K562 (cell line): Measurements from ENCODE around the gene RNF31. TPM values are rescaled to one million over a fixed set of nuclear protein-coding genes. Genes with fewer than 3 reads are reported as not detected.

Experiments used
- ASH1L ChIP-seq: fragments of 450-650 bp; IDR thresholded peaks from 2 replicates; pipeline ENCODE4 v1.6.1; 2018; ENCODE audit warnings: borderline replicate concordance, mild to moderate bottlenecking, low read depth; ENCODE audit not compliant: partially characterized antibody
- COPS2 ChIP-seq: fragments of 450-650 bp; conservative IDR thresholded peaks from 2 replicates; pipeline ENCODE4 v1.6.1; 2016; ENCODE audit warnings: mild to moderate bottlenecking, moderate library complexity
- EGR1 ChIP-seq: fragments of 450-650 bp; conservative IDR thresholded peaks from 2 replicates; pipeline ENCODE4 v1.6.1; 2017; ENCODE audit warnings: mild to moderate bottlenecking
- GMEB1 ChIP-seq: fragments of 250-450 bp; sonication (Bioruptor Pico); IDR thresholded peaks from 2 replicates; pipeline ENCODE4 v1.4.0; 2020; ENCODE audit warnings: mild to moderate bottlenecking
- HNRNPLL ChIP-seq: fragments of 200-400 bp; formaldehyde crosslinking; IDR thresholded peaks from 2 replicates; pipeline ENCODE4 v1.6.1; 2017; ENCODE audit warnings: low read length, low read depth, mild to moderate bottlenecking; ENCODE audit not compliant: poor library complexity, severe bottlenecking
- KDM4B ChIP-seq, 2 experiments: fragments of 450-650 bp in 1 of 2; sonication (generic) in 1 of 2; IDR thresholded peaks; 2 replicates each; pipeline ENCODE4 v1.6.1; 2016 to 2017; ENCODE audit warnings: borderline replicate concordance in 2 of 2, antibody characterized with exemption in 1 of 2, low read depth in 1 of 2, mild to moderate bottlenecking in 1 of 2
- KLF1 ChIP-seq: fragments of 450-650 bp; IDR thresholded peaks from 2 replicates; pipeline ENCODE4 v1.6.1; 2016; ENCODE audit warnings: missing genetic modification characterization, missing compliant biosample characterization
- KLF6 ChIP-seq: fragments of 250-450 bp; sonication (Bioruptor Pico); IDR thresholded peaks from 2 replicates; pipeline ENCODE4 v1.4.0; 2020; ENCODE audit warnings: mild to moderate bottlenecking, moderate library complexity, borderline replicate concordance
- MLLT1 ChIP-seq, 2 experiments: fragments of 450-650 bp; IDR thresholded peaks; 2 replicates each; pipeline ENCODE4 v1.6.1; 2016
- NFIC ChIP-seq: fragments of 450-650 bp; IDR thresholded peaks from 2 replicates; pipeline ENCODE4 v1.6.1; 2017; ENCODE audit warnings: mild to moderate bottlenecking, inconsistent platforms
- POLR2H ChIP-seq: IDR thresholded peaks from 2 replicates; pipeline ENCODE4 v1.6.1; 2016; ENCODE audit warnings: missing genetic modification characterization, low read depth, mild to moderate bottlenecking, control low read depth, missing compliant biosample characterization, moderate library complexity
- RFX5 ChIP-seq: IDR thresholded peaks from 2 replicates; pipeline ENCODE4 v1.6.1; 2011; ENCODE audit warnings: low read depth, mild to moderate bottlenecking, improper control_type of control experiment, low read length
- YY1 ChIP-seq, 3 experiments: IDR thresholded peaks; 2 replicates each; pipeline ENCODE4 v1.6.1; 2011; ENCODE audit warnings: low read length in 2 of 3, mild to moderate bottlenecking in 2 of 3, moderate library complexity in 2 of 3, borderline replicate concordance in 1 of 3, control low read depth in 1 of 3, low read depth in 1 of 3; ENCODE audit not compliant: insufficient read depth in 3 of 3, insufficient replicate concordance in 2 of 3, control insufficient read depth in 1 of 3, insufficient read length in 1 of 3; ENCODE audit errors: extremely low read depth in 1 of 3
- ZNF232 ChIP-seq: sonication (generic); formaldehyde crosslinking; IDR thresholded peaks from 2 replicates; pipeline ENCODE4 v1.8.0; 2022; ENCODE audit warnings: mild to moderate bottlenecking, missing genetic modification reagents
- ZNF24 ChIP-seq: fragments of 450-650 bp; IDR thresholded peaks from 2 replicates; pipeline ENCODE4 v1.6.1; 2016
- polyA plus RNA-seq, 8 experiments: library from polyadenylated mRNA; depleted of rRNA in 4 of 8; stranded (reverse) in 5 of 8; unstranded in 3 of 8; fragments of >200 nt; fragmentation: Nextera tagmentation in 2 of 8; fragmentation: Illumina TruSeq in 1 of 8; extraction: Ambion mirVana in 2 of 8; extraction: Trizol in 1 of 8; gene quantifications; 2 replicates each; pipeline versions ENCODE4 v1.2.1 to v1.2.3, GENCODE V29; 2011 to 2014; ENCODE audit warnings: inconsistent platforms in 1 of 8, missing spikeins in 1 of 8
- total RNA-seq, 7 experiments: library from RNA; depleted of rRNA in 6 of 7; stranded (reverse); fragments of >200 nt in 6 of 7; fragmentation: Illumina TruSeq in 2 of 7; extraction: Trizol in 2 of 7; gene quantifications; 2 replicates each; pipeline versions ENCODE4 v1.2.1 to v1.2.3, GENCODE V29; 2011 to 2021; ENCODE audit warnings: low replicate concordance in 1 of 7
- TF ChIP-seq, protein P1 (sequence below): fragments of 250-450 bp; sonication (Bioruptor Pico); IDR thresholded peaks from 2 replicates; pipeline ENCODE4 v1.8.0; 2022; ENCODE audit warnings: moderate library complexity, mild to moderate bottlenecking, inconsistent platforms
- TF ChIP-seq, protein P2 (sequence below), 2 experiments: fragments of 450-650 bp in 1 of 2; sonication (generic) in 1 of 2; formaldehyde crosslinking in 1 of 2; IDR thresholded peaks in 1 of 2; conservative IDR thresholded peaks in 1 of 2; 2 replicates each; pipeline versions ENCODE4 v1.6.1 to v1.8.1; 2016 to 2023; ENCODE audit warnings: mild to moderate bottlenecking in 2 of 2, moderate library complexity in 2 of 2, inconsistent platforms in 1 of 2, missing genetic modification reagents in 1 of 2
- TF ChIP-seq, protein P3 (sequence below): sonication (generic); formaldehyde crosslinking; IDR thresholded peaks from 2 replicates; pipeline ENCODE4 v1.4.0; 2020; ENCODE audit warnings: mild to moderate bottlenecking, missing genetic modification reagents

The RNF31 gene
- total and polyA plus RNA-seq, 9 of the 15 experiments (the other 6 are each of a cell fraction or from before 2014, with no cell fraction given): 3.1 to 47.6 (median 19.1) TPM

- TF ChIP-seq, protein P1, sequence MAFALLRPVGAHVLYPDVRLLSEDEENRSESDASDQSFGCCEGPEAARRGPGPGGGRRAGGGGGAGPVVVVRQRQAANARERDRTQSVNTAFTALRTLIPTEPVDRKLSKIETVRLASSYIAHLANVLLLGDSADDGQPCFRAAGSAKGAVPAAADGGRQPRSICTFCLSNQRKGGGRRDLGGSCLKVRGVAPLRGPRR (CRISPR knock-in tag): no peak
- TF ChIP-seq COPS2 (no peak), MLLT1 (IDR thresholded peaks at IDR 0.05) (peak in 1 of 2 experiments; percentile 84; a peak in 1 of 4 replicates), NFIC (0 out of 2 replicates have a peak, but pooled peaks have one; percentile 2), POLR2H (peak; percentile 50; the same call in 1 of the 2 replicates), KDM4B (IDR thresholded peaks at IDR 0.05; ENCODE audit: borderline replicate concordance in 2 of 2, low read depth in 1 of 2) (0 out of 4 replicates have a peak, but pooled peaks of 1 of the 2 experiments have one; percentile 68), EGR1 (peak; percentile 98), HNRNPLL (peak; percentile 97), KLF6 (CRISPR knock-in tag) (peak; percentile 16; the same call in 1 of the 2 replicates), RFX5 (peak; percentile 22; the same call in 1 of the 2 replicates), ASH1L (peak; percentile 98), GMEB1 (CRISPR knock-in tag) (peak; percentile 64), ZNF24 (peak; percentile 24; the same call in 1 of the 2 replicates), KLF1 (tag) (peak; percentile 65; the same call in 1 of the 2 replicates), ZNF232 (CRISPR knock-in tag) (no peak), YY1 (IDR thresholded peaks at IDR 0.05; ENCODE audit: borderline replicate concordance in 1 of 3, control insufficient read depth in 1 of 3, extremely low read depth in 1 of 3, insufficient read depth in 3 of 3, insufficient read length in 1 of 3, insufficient replicate concordance in 2 of 3, low read depth in 1 of 3, low read length in 2 of 3) (peak in 1 of 3 experiments; percentile 72)
- TF ChIP-seq, protein P2, sequence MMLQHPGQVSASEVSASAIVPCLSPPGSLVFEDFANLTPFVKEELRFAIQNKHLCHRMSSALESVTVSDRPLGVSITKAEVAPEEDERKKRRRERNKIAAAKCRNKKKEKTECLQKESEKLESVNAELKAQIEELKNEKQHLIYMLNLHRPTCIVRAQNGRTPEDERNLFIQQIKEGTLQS (IDR thresholded peaks at IDR 0.05): peak; percentile 34; the same call in 1 of the 2 replicates
- TF ChIP-seq, protein P2 (CRISPR knock-in tag; conservative IDR thresholded peaks at IDR 0.05): no peak
- TF ChIP-seq, protein P3, sequence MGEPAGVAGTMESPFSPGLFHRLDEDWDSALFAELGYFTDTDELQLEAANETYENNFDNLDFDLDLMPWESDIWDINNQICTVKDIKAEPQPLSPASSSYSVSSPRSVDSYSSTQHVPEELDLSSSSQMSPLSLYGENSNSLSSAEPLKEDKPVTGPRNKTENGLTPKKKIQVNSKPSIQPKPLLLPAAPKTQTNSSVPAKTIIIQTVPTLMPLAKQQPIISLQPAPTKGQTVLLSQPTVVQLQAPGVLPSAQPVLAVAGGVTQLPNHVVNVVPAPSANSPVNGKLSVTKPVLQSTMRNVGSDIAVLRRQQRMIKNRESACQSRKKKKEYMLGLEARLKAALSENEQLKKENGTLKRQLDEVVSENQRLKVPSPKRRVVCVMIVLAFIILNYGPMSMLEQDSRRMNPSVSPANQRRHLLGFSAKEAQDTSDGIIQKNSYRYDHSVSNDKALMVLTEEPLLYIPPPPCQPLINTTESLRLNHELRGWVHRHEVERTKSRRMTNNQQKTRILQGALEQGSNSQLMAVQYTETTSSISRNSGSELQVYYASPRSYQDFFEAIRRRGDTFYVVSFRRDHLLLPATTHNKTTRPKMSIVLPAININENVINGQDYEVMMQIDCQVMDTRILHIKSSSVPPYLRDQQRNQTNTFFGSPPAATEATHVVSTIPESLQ (CRISPR knock-in tag): 0 out of 2 replicates have a peak, but pooled peaks have one; percentile 6
Measured at GRCh38 chr14:24114532-24115421, 32.5 kb upstream of the RNF31 start, which contains the start of the genes DCAF11 and NRL (continued).
